Fibroblast of skin of right biceps (primary cell): ENCODE measurements around the gene SLC52A1.
A peak's percentile ranks its signal among the peaks of the same experiment; 100 is the strongest.
"Not testable (repeated sequence)": the region's sequence is repeated elsewhere in the genome, so short reads cannot be mapped to it uniquely, and the experiment has no call there.

Source experiments
- DNase-seq: peaks from one replicate; pipeline ENCODE4 v3.0.0-alpha.2; 2013

SLC52A1 gene

GRCh38 chr17:5035315-5035714, at the start of gene SLC52A1:
Gene SLC52A1 (minus strand): TSS chr17:5035426. CDS start chr17:5034606, 820 bp downstream.
- no peak for DNase-seq

GRCh38 chr17:5080591-5080990, 45.4 kb upstream of the SLC52A1 start:
- no peak for DNase-seq

- DNase-seq = peak; percentile 83
Measured at GRCh38 chr17:5078106-5079028, 43.1 kb upstream of the SLC52A1 start, which contains the start of gene ZFP3. Gene ZFP3 (plus strand): TSS chr17:5078467. CDS start chr17:5091505, 13,038 bp downstream.

- DNase-seq = no peak
Measured at GRCh38 chr17:5077781-5078105, 42.5 kb upstream of the SLC52A1 start.

- not testable (repeated sequence) for DNase-seq
Measured at GRCh38 chr17:5077275-5077674, 42.0 kb upstream of the SLC52A1 start.

- not testable (repeated sequence) for DNase-seq
Measured at GRCh38 chr17:5075472-5075871, 40.2 kb upstream of the SLC52A1 start.

GRCh38 chr17:5069724-5070123, 34.5 kb upstream of the SLC52A1 start:
- no peak for DNase-seq

- DNase-seq = no peak
Measured at GRCh38 chr17:5068236-5068635, 33.0 kb upstream of the SLC52A1 start.

GRCh38 chr17:5065227-5065744, 30.1 kb upstream of the SLC52A1 start:
- DNase-seq = no peak

GRCh38 chr17:5055543-5055942, 20.3 kb upstream of the SLC52A1 start:
- DNase-seq = no peak

- DNase-seq = peak; percentile 6
Measured at GRCh38 chr17:5050278-5050677, 15.1 kb upstream of the SLC52A1 start.

- no peak for DNase-seq
Measured at GRCh38 chr17:5049314-5049841, 14.2 kb upstream of the SLC52A1 start.

- DNase-seq = peak; percentile 3
Measured at GRCh38 chr17:5047446-5047845, 12.2 kb upstream of the SLC52A1 start.

GRCh38 chr17:5045496-5045895, 10.3 kb upstream of the SLC52A1 start:
- no peak for DNase-seq

- DNase-seq = no peak
Measured at GRCh38 chr17:5044630-5045029, 9.4 kb upstream of the SLC52A1 start.

- DNase-seq = no peak
Measured at GRCh38 chr17:5043524-5043923, 8.3 kb upstream of the SLC52A1 start.

GRCh38 chr17:5042157-5043022, 7.2 kb upstream of the SLC52A1 start:
- DNase-seq = no peak

- DNase-seq = no peak
Measured at GRCh38 chr17:5034651-5035050, 575 bp downstream of the SLC52A1 start.

- DNase-seq = no peak
Measured at GRCh38 chr17:5034063-5034462, 1.2 kb downstream of the SLC52A1 start.

GRCh38 chr17:5033352-5034015, 1.7 kb downstream of the SLC52A1 start:
- no peak for DNase-seq

- no peak for DNase-seq
Measured at GRCh38 chr17:5032865-5033264, 2.4 kb downstream of the SLC52A1 start.

GRCh38 chr17:5031365-5032082, 3.7 kb downstream of the SLC52A1 start:
- DNase-seq = peak; percentile 84
